ENCODE data around the gene ZNF236. TPM values are rescaled to one million over a fixed set of nuclear protein-coding genes. Genes with fewer than 3 reads are reported as not detected.

ZNF236 gene
- total and polyA plus RNA-seq, 3 experiments from 2014 or later: 11.1 to 15.9 (median 13.4) TPM

- H3K27me3 Mint-ChIP-seq: no peaks in the 10 kb centered on the region
- peak overlapping the region in 1 of 8 donors; percentile 44 for H3K27ac Mint-ChIP-seq
- peaks cover 13 to 81% (median 39%) of the 10 kb centered on the region in 3 donors for H3K36me3 Mint-ChIP-seq
- POLR2A ChIA-PET: no interaction called here
- H3K9me3 Mint-ChIP-seq: no peaks in the 10 kb centered on the region
- H3K36me3 ChIP-seq (ENCODE audit: insufficient read depth, low read length): peaks cover 34% of the 10 kb centered on the region
- H3K27ac ChIP-seq (ENCODE audit: low read depth, low read length): no peak overlapping the region
- CTCF ChIA-PET: no interaction called here
- DNase-seq: no peak
- H3K27me3 ChIP-seq (ENCODE audit: insufficient read depth, low read length, poor library complexity, severe bottlenecking): no peaks in the 10 kb centered on the region
- no peak overlapping the region for H3K4me3 ChIP-seq (ENCODE audit: low read length)
- no peaks in the 10 kb centered on the region for H3K9me3 ChIP-seq (ENCODE audit: low read length)
- no peaks in the 10 kb centered on the region for H3K4me1 Mint-ChIP-seq
- no peaks in the 10 kb centered on the region for H3K4me1 ChIP-seq (ENCODE audit: insufficient read depth, low read length)
- no peak overlapping the region for H3K4me3 Mint-ChIP-seq
Observed at GRCh38 chr18:76882146-76882545, 59.8 kb downstream of the ZNF236 start.

GRCh38 chr18:76885001-76885400 is 62.6 kb downstream of the ZNF236 start:
- H3K36me3 ChIP-seq (ENCODE audit: insufficient read depth, low read length): peaks cover 36% of the 10 kb centered on the region
- no peak overlapping the region for H3K4me3 Mint-ChIP-seq
- DNase-seq: no peak
- POLR2A ChIA-PET: no interaction called here
- H3K9me3 ChIP-seq (ENCODE audit: low read length): no peaks in the 10 kb centered on the region
- H3K36me3 Mint-ChIP-seq: peaks cover 13 to 86% (median 48%) of the 10 kb centered on the region in 3 donors
- H3K27ac ChIP-seq (ENCODE audit: low read depth, low read length): no peak overlapping the region
- H3K9me3 Mint-ChIP-seq: no peaks in the 10 kb centered on the region
- no peaks in the 10 kb centered on the region for H3K4me1 Mint-ChIP-seq
- no peak overlapping the region for H3K4me3 ChIP-seq (ENCODE audit: low read length)
- H3K27me3 ChIP-seq (ENCODE audit: insufficient read depth, low read length, poor library complexity, severe bottlenecking): no peaks in the 10 kb centered on the region
- CTCF ChIA-PET: no interaction called here
- H3K27ac Mint-ChIP-seq: no peak overlapping the region
- H3K4me1 ChIP-seq (ENCODE audit: insufficient read depth, low read length): no peaks in the 10 kb centered on the region
- no peaks in the 10 kb centered on the region for H3K27me3 Mint-ChIP-seq

GRCh38 chr18:76886112-76886511 is 63.8 kb downstream of the ZNF236 start:
- H3K4me3 ChIP-seq (ENCODE audit: low read length): no peak overlapping the region
- H3K4me1 Mint-ChIP-seq: no peaks in the 10 kb centered on the region
- H3K36me3 ChIP-seq (ENCODE audit: insufficient read depth, low read length): peaks cover 25% of the 10 kb centered on the region
- no peaks in the 10 kb centered on the region for H3K9me3 Mint-ChIP-seq
- no peak overlapping the region for H3K4me3 Mint-ChIP-seq
- H3K27ac ChIP-seq (ENCODE audit: low read depth, low read length): no peak overlapping the region
- POLR2A ChIA-PET: no interaction called here
- H3K4me1 ChIP-seq (ENCODE audit: insufficient read depth, low read length): no peaks in the 10 kb centered on the region
- no peaks in the 10 kb centered on the region for H3K9me3 ChIP-seq (ENCODE audit: low read length)
- no peak for DNase-seq
- H3K36me3 Mint-ChIP-seq: peaks cover 19 to 86% (median 53%) of the 10 kb centered on the region in 3 donors
- H3K27ac Mint-ChIP-seq: no peak overlapping the region
- H3K27me3 Mint-ChIP-seq: no peaks in the 10 kb centered on the region
- CTCF ChIA-PET: interaction anchor here (1.2 to 1.3 kb wide), 2 partner anchors 11 to 83 kb away, joined by 3 to 4 read pairs; no protein-coding TSS in a partner anchor
- H3K27me3 ChIP-seq (ENCODE audit: insufficient read depth, low read length, poor library complexity, severe bottlenecking): no peaks in the 10 kb centered on the region

DNA sequence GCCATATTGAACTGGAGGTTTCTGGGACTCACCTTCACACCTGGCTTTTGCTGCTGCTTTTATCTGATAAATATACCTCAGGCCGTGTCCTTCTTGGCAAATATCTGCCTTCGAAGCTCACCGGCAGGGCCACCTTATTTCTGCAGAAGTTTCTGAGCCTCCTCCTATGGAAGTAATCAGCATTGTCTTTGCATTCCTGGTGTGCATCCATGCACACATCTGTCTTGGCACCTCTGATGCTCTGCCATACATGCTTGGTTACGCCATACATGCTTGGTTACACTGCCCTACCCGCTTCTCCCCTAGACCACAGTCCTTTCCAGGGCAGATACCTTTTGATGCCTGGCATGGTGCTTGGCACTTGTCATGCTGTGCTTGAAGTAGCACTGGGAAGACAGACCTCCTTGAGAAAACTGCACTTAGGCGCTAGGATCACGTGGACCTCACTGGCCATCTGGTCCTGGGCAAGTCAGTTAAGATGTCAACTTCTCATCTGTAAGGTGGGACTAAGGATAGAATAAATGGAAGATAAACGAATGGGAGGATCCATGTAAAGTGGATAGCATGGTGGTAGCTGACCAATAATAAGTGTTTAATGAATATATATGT is 66.8 kb downstream of the ZNF236 start:
- DNase-seq: no peak
- H3K4me3 ChIP-seq (ENCODE audit: low read length): no peak overlapping the region
- Mint-ChIP-seq H3K4me3 (no peak overlapping the region), H3K27me3 (no peaks in the 10 kb centered on the region), H3K4me1 (no peaks in the 10 kb centered on the region), H3K9me3 (no peaks in the 10 kb centered on the region), H3K27ac (no peak overlapping the region), H3K36me3 (peaks cover 11 to 75% (median 35%) of the 10 kb centered on the region in 3 donors)
- peaks cover 7% of the 10 kb centered on the region for H3K36me3 ChIP-seq (ENCODE audit: insufficient read depth, low read length)
- H3K27me3 ChIP-seq (ENCODE audit: insufficient read depth, low read length, poor library complexity, severe bottlenecking): no peaks in the 10 kb centered on the region
- ChIA-PET POLR2A (no interaction called here), CTCF (no interaction called here)
- H3K9me3 ChIP-seq (ENCODE audit: low read length): no peaks in the 10 kb centered on the region
- H3K4me1 ChIP-seq (ENCODE audit: insufficient read depth, low read length): no peaks in the 10 kb centered on the region
- no peak overlapping the region for H3K27ac ChIP-seq (ENCODE audit: low read depth, low read length)

- POLR2A ChIA-PET: no interaction called here
- H3K9me3 Mint-ChIP-seq: no peaks in the 10 kb centered on the region
- peaks cover 6 to 76% (median 13%) of the 10 kb centered on the region in 3 donors for H3K36me3 Mint-ChIP-seq
Observed at GRCh38 chr18:76892832-76893231, 70.5 kb downstream of the ZNF236 start.

GRCh38 chr18:76894566-76895346 is 72.4 kb downstream of the ZNF236 start:
- ChIA-PET POLR2A (no interaction called here), CTCF (no interaction called here)
- H3K27ac Mint-ChIP-seq: no peak overlapping the region
- Histone ChIP-seq H3K36me3 (ENCODE audit: insufficient read depth, low read length) (peaks cover 32% of the 10 kb centered on the region), H3K27ac (ENCODE audit: low read depth, low read length) (no peak overlapping the region), H3K27me3 (ENCODE audit: insufficient read depth, low read length, poor library complexity, severe bottlenecking) (no peaks in the 10 kb centered on the region), H3K4me1 (ENCODE audit: insufficient read depth, low read length) (no peaks in the 10 kb centered on the region), H3K4me3 (ENCODE audit: low read length) (no peak overlapping the region), H3K9me3 (ENCODE audit: low read length) (no peaks in the 10 kb centered on the region)
- peaks cover 10 to 81% (median 15%) of the 10 kb centered on the region in 3 donors for H3K36me3 Mint-ChIP-seq
- no peak overlapping the region for H3K4me3 Mint-ChIP-seq
- H3K27me3 Mint-ChIP-seq: no peaks in the 10 kb centered on the region
- DNase-seq: no peak
- peaks cover 0 to 2% (median 0%) of the 10 kb centered on the region in 5 donors for H3K9me3 Mint-ChIP-seq
- H3K4me1 Mint-ChIP-seq: no peaks in the 10 kb centered on the region

More at GRCh38 chr18:76892832-76893231, 70.5 kb downstream of the ZNF236 start:
- Mint-ChIP-seq H3K4me1 (no peaks in the 10 kb centered on the region), H3K4me3 (no peak overlapping the region), H3K27ac (no peak overlapping the region), H3K27me3 (no peaks in the 10 kb centered on the region)
- CTCF ChIA-PET: no interaction called here
- DNase-seq: no peak
- Histone ChIP-seq H3K36me3 (ENCODE audit: insufficient read depth, low read length) (peaks cover 39% of the 10 kb centered on the region), H3K4me1 (ENCODE audit: insufficient read depth, low read length) (no peaks in the 10 kb centered on the region), H3K27ac (ENCODE audit: low read depth, low read length) (no peak overlapping the region), H3K9me3 (ENCODE audit: low read length) (no peaks in the 10 kb centered on the region), H3K27me3 (ENCODE audit: insufficient read depth, low read length, poor library complexity, severe bottlenecking) (no peaks in the 10 kb centered on the region), H3K4me3 (ENCODE audit: low read length) (no peak overlapping the region)

GRCh38 chr18:76895498-76895897 is 73.1 kb downstream of the ZNF236 start:
- Histone ChIP-seq H3K9me3 (ENCODE audit: low read length) (no peaks in the 10 kb centered on the region), H3K36me3 (ENCODE audit: insufficient read depth, low read length) (peaks cover 32% of the 10 kb centered on the region), H3K4me1 (ENCODE audit: insufficient read depth, low read length) (no peaks in the 10 kb centered on the region), H3K27ac (ENCODE audit: low read depth, low read length) (no peak overlapping the region), H3K27me3 (ENCODE audit: insufficient read depth, low read length, poor library complexity, severe bottlenecking) (no peaks in the 10 kb centered on the region), H3K4me3 (ENCODE audit: low read length) (no peak overlapping the region)
- H3K27ac Mint-ChIP-seq: no peak overlapping the region
- DNase-seq: no peak
- H3K4me1 Mint-ChIP-seq: no peaks in the 10 kb centered on the region
- POLR2A ChIA-PET: no interaction called here
- H3K36me3 Mint-ChIP-seq: peaks cover 10 to 80% (median 13%) of the 10 kb centered on the region in 3 donors
- peaks cover 0 to 2% (median 0%) of the 10 kb centered on the region in 5 donors for H3K9me3 Mint-ChIP-seq
- CTCF ChIA-PET: no interaction called here
- H3K4me3 Mint-ChIP-seq: no peak overlapping the region
- H3K27me3 Mint-ChIP-seq: no peaks in the 10 kb centered on the region

- H3K27ac Mint-ChIP-seq: peak overlapping the region in 1 of 8 donors; percentile 57
- Histone ChIP-seq H3K4me3 (ENCODE audit: low read length) (no peak overlapping the region), H3K27ac (ENCODE audit: low read depth, low read length) (no peak overlapping the region), H3K36me3 (ENCODE audit: insufficient read depth, low read length) (peaks cover 32% of the 10 kb centered on the region), H3K9me3 (ENCODE audit: low read length) (no peaks in the 10 kb centered on the region), H3K27me3 (ENCODE audit: insufficient read depth, low read length, poor library complexity, severe bottlenecking) (no peaks in the 10 kb centered on the region), H3K4me1 (ENCODE audit: insufficient read depth, low read length) (no peaks in the 10 kb centered on the region)
- H3K4me1 Mint-ChIP-seq: no peaks in the 10 kb centered on the region
- no peaks in the 10 kb centered on the region for H3K27me3 Mint-ChIP-seq
- DNase-seq: no peak
- H3K4me3 Mint-ChIP-seq: no peak overlapping the region
- peaks cover 9 to 82% (median 12%) of the 10 kb centered on the region in 3 donors for H3K36me3 Mint-ChIP-seq
- POLR2A ChIA-PET: no interaction called here
- H3K9me3 Mint-ChIP-seq: peaks cover 0 to 2% (median 0%) of the 10 kb centered on the region in 5 donors
- CTCF ChIA-PET: no interaction called here
Observed at GRCh38 chr18:76896677-76897076, 74.3 kb downstream of the ZNF236 start.
